ENCODE results near the gene ANKRD34A. TPM values are rescaled to one million over a fixed set of nuclear protein-coding genes. Genes with fewer than 3 reads are reported as not detected.

The ANKRD34A gene
- total and polyA plus RNA-seq, 2 donors from 2014 or later: 0.37 to 0.76 TPM

- intact Hi-C loops (cut with DNase I): no loop called here
- Histone ChIP-seq H3K27me3 (ENCODE audit: control insufficient read depth, insufficient read depth, low read length) (no peaks in the 10 kb centered on the region), H3K9me3 (ENCODE audit: control insufficient read depth in 2 of 3, insufficient read depth in 1 of 3, low read length in 3 of 3) (no peaks in the 10 kb centered on the region), H3K4me1 (ENCODE audit: control insufficient read depth in 2 of 3, insufficient read depth in 2 of 3, low read depth in 1 of 3, low read length in 3 of 3) (peaks cover 6 to 35% (median 15%) of the 10 kb centered on the region in 3 donors), H3K36me3 (ENCODE audit: control insufficient read depth in 2 of 3, insufficient read depth in 3 of 3, low read length in 3 of 3) (no peaks in the 10 kb centered on the region), H3K27ac (ENCODE audit: low read depth in 2 of 2, low read length in 2 of 2) (no peak overlapping the region), H3K9ac (ENCODE audit: low read length in 3 of 3) (peak overlapping the region in 1 of 3 donors; percentile 35), H3K4me3 (ENCODE audit: low read length in 3 of 3) (peak overlapping the region in 2 of 3 donors; percentile 73 to 75)
- no peak for DNase-seq
- FAIRE-seq: no peak
- no peak for TF ChIP-seq CTCF (IDR thresholded peaks at IDR 0.05; ENCODE audit: borderline replicate concordance, extremely low read depth, insufficient read depth)
These were observed 4.4 kb downstream of the ANKRD34A start for GRCh38 chr1:145959957-145960467.

GRCh38 chr1:145959333-145959732, 5.0 kb downstream of the ANKRD34A start:
- FAIRE-seq (no peak), DNase-seq (no peak)
- H3K4me1 ChIP-seq (ENCODE audit: control insufficient read depth in 2 of 3, insufficient read depth in 2 of 3, low read depth in 1 of 3, low read length in 3 of 3): peaks cover 6 to 34% (median 15%) of the 10 kb centered on the region in 3 donors
- TF ChIP-seq CTCF (IDR thresholded peaks at IDR 0.05; ENCODE audit: borderline replicate concordance, extremely low read depth, insufficient read depth): no peak
- no peaks in the 10 kb centered on the region for H3K36me3 ChIP-seq (ENCODE audit: control insufficient read depth in 2 of 3, insufficient read depth in 3 of 3, low read length in 3 of 3)
- H3K27ac ChIP-seq (ENCODE audit: low read depth in 2 of 2, low read length in 2 of 2): no peak overlapping the region
- no peak overlapping the region for H3K4me3 ChIP-seq (ENCODE audit: low read length in 3 of 3)
- no peaks in the 10 kb centered on the region for H3K9me3 ChIP-seq (ENCODE audit: control insufficient read depth in 2 of 3, insufficient read depth in 1 of 3, low read length in 3 of 3)
- H3K27me3 ChIP-seq (ENCODE audit: control insufficient read depth, insufficient read depth, low read length): no peaks in the 10 kb centered on the region
- intact Hi-C loops (cut with DNase I): no loop called here
- no peak overlapping the region for H3K9ac ChIP-seq (ENCODE audit: low read length in 3 of 3)

- no peak overlapping the region for H3K9ac ChIP-seq (ENCODE audit: low read length in 3 of 3)
- no peaks in the 10 kb centered on the region for H3K36me3 ChIP-seq (ENCODE audit: control insufficient read depth in 2 of 3, insufficient read depth in 3 of 3, low read length in 3 of 3)
- H3K4me1 ChIP-seq (ENCODE audit: control insufficient read depth in 2 of 3, insufficient read depth in 2 of 3, low read depth in 1 of 3, low read length in 3 of 3): peaks cover 5 to 28% (median 10%) of the 10 kb centered on the region in 3 donors
- H3K4me3 ChIP-seq (ENCODE audit: low read length in 3 of 3): no peak overlapping the region
- no peak for FAIRE-seq
- TF ChIP-seq CTCF (IDR thresholded peaks at IDR 0.05; ENCODE audit: borderline replicate concordance, extremely low read depth, insufficient read depth): no peak
- H3K27me3 ChIP-seq (ENCODE audit: control insufficient read depth, insufficient read depth, low read length): no peaks in the 10 kb centered on the region
- no peak overlapping the region for H3K27ac ChIP-seq (ENCODE audit: low read depth in 2 of 2, low read length in 2 of 2)
- no peak for DNase-seq
- intact Hi-C loops (cut with DNase I): no loop called here
- H3K9me3 ChIP-seq (ENCODE audit: control insufficient read depth in 2 of 3, insufficient read depth in 1 of 3, low read length in 3 of 3): no peaks in the 10 kb centered on the region
These were observed 5.6 kb downstream of the ANKRD34A start for GRCh38 chr1:145958734-145959133.
